Fibroblast of lung (primary cell): ENCODE data around the gene ZNF780B.

Experiments used
- EZH2 ChIP-seq: IDR thresholded peaks from 2 replicates; pipeline ENCODE4 v1.5.1; 2012; ENCODE audit warnings: low read length, control low read depth, mild to moderate bottlenecking; ENCODE audit errors: missing control alignments
- TF ChIP-seq, protein P1 (sequence below), 2 donors: IDR thresholded peaks in 1 of 2; conservative IDR thresholded peaks in 1 of 2; 1 replicate in 1 of 2; 2 replicates in 1 of 2; pipeline ENCODE4 v1.5.1; 2011 to 2012; ENCODE audit warnings: low read length in 2 of 2, control low read depth in 1 of 2, inconsistent platforms in 1 of 2, low read depth in 1 of 2, mild to moderate bottlenecking in 1 of 2

DNA sequence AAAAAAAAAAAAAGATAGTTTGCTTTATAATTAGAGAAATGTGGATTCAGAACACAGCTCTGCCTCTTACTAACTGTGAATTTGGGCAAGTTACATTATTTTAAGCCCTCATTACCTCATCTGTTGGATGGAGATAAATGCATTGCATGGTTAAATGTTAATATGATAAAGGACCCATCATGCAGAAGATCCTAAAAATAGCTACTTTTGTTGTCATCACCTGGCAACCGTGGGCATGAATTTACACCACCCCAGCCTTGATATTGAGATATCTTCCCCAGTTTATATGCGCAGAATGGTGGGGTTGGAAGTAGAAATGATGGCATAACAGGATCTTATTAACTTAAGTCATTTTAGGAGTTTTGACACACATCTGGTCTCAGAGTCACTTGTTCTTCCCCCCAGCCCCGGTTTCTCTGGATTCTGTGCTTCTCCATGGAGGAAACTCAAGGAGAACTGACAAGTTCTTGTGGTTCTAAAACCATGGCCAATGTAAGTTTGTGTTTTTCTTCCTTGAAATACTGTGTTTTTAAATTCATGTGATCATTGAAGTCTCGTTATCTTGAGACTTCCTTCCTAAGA is 50.2 kb downstream of the ZNF780B start:
- TF ChIP-seq, protein P1, sequence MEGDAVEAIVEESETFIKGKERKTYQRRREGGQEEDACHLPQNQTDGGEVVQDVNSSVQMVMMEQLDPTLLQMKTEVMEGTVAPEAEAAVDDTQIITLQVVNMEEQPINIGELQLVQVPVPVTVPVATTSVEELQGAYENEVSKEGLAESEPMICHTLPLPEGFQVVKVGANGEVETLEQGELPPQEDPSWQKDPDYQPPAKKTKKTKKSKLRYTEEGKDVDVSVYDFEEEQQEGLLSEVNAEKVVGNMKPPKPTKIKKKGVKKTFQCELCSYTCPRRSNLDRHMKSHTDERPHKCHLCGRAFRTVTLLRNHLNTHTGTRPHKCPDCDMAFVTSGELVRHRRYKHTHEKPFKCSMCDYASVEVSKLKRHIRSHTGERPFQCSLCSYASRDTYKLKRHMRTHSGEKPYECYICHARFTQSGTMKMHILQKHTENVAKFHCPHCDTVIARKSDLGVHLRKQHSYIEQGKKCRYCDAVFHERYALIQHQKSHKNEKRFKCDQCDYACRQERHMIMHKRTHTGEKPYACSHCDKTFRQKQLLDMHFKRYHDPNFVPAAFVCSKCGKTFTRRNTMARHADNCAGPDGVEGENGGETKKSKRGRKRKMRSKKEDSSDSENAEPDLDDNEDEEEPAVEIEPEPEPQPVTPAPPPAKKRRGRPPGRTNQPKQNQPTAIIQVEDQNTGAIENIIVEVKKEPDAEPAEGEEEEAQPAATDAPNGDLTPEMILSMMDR (conservative IDR thresholded peaks at IDR 0.05 in 1 of 2, IDR thresholded peaks at IDR 0.05 in 1 of 2; ENCODE audit: low read depth in 1 of 2, low read length in 2 of 2): no peak
- no peak for TF ChIP-seq EZH2
